CD4-positive, alpha-beta T cell treated with Interleukin-15 for 4 hours (primary cell): Measurements from ENCODE around the gene PPFIA1.
"Not testable (repeated sequence)": the region's sequence is repeated elsewhere in the genome, so short reads cannot be mapped to it uniquely, and the experiment has no call there.

Experiments used
- DNase-seq: peaks from one replicate; pipeline ENCODE4 v3.0.0-alpha.2; 2020; ENCODE audit warnings: low spot score

Gene PPFIA1

DNA sequence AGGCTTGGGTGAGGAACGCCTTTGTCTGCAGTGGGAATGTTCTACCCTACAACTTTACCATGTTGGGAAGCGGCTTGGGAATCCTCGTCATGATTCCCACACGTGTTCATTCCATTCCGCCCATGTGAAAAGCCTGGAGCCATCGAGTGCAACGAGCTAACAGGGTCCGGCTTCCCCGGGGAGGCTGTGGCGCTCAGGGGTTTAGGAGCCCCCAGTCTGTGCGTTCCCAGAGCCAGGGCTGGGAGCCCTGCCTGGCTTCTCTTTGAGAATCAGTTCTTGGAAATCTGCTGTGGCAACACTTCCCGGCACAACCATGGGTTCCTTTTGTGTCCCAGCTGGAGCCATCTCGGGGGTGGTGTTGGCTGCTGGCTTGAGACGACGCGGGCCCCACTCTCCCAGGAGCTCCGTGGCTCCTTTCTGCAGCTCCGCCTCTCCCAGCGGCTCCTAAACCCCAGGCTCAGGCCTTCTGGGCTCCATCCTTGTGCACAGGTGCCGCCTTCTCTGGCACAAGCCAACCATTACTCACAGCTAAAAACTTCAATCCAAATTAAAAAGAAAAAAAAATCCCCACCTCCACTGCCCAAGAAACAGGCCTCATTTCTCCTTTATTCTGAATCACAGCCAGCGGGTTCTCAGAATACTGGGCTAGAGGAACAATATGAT is 18.7 kb upstream of the PPFIA1 start:
- DNase-seq = no peak

DNA sequence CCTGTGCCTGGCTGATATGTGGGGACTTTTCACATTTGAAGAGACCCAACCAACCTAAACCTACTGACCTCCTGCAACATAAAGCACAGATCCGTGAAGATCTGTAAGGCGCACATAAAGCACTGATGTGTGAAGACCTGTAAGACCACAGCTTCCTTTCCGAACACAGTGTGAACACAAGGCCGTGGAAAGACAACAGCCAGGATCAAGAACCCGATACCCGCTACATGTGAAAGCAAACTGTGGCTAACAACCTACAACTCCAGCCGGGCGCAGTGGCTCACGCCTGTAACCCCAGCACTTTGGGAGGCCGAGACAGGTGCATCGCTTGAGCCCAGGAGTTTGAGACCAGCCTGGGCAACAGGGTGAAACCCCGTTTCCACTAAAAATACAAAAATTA is 17.6 kb upstream of the PPFIA1 start:
- no peak for DNase-seq

DNA sequence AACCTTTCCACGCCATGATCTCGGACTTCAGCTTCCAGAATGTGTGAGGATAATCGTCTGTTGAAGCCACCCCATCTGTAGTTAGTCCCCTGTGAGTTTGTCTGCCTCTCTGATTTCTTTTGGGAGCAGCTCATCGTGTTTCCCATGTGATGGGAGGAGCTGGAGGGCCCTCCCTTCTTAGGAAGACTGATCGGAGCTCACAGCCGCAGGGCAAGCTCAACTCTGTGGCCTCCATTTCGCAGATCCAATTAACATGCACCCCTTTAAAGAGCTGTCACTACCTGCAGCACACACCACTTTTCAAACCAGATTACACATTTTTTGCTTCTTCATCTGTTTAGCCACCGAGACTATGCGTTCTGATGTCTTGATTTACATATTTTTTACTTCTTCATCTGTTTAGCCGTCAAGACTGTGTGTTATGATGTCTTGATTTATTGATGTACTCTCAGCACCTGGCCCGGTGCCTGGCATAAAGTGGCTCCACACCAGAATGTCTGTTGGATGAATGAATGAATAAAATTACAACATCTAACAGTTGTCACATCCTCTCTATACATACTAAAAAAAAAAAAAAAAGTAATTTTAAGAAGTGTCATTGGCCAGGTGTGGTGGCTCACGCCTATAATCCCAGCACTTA is 14.9 kb upstream of the PPFIA1 start:
- no peak for DNase-seq

DNA sequence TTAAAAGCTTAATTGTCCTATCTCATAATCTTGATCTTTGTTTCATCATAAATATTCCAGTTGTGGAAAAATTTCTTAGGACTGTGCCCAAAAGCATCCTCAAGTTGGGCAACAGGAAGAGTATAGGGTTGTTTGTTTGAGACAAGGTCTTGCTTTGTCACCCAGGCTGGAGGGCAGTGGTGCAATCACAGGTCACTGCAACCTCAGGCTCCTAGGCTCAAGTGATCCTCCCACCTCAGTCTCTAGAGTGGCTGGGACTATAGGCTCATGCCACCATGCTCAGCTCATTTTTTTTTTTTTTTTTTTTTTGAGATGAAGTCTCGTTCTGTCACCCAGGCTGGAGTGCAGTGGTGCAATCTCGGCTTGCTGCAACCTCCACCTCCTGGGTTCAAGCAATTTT is 11.4 kb upstream of the PPFIA1 start:
- DNase-seq = not testable (repeated sequence)

DNA sequence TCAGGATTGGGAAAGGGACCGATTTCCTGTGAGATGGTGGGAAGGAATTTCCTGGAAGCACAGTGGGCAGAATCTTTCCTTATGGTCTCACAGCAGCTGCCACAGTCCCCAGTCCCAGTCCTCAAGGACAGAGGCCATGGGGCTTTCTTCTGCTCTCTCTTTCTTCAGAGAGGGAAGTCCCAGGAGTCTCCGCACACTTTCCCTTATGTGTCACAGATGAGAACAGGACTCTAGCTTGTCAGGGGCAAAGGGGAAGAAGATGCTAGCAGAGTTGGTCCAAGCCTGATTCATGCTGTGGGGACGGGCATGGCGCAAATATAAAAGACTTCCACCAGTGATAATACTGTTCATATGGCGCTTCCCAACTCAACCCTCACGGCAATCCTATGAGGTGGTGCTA is 7.5 kb upstream of the PPFIA1 start:
- DNase-seq = no peak

DNA sequence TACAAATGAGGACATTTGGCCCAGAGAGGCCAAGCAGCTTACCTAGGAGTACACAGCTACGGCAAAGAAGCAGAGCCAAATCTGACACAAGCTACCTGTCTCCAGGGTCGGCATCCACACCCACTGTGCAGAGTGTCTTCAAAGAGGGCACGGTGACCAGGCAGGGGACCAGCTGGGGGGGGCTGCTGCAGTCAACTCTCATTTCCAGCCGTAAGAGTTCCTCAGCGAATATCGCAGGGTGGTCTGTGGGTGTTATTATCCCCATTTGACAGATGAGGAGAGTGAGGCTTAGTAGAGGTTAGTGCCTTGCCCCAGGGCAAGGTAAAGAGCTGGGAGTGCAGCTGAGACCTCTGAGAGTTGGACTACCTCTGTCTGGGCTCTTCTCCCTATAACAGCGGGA is 7.1 kb upstream of the PPFIA1 start:
- no peak for DNase-seq

DNA sequence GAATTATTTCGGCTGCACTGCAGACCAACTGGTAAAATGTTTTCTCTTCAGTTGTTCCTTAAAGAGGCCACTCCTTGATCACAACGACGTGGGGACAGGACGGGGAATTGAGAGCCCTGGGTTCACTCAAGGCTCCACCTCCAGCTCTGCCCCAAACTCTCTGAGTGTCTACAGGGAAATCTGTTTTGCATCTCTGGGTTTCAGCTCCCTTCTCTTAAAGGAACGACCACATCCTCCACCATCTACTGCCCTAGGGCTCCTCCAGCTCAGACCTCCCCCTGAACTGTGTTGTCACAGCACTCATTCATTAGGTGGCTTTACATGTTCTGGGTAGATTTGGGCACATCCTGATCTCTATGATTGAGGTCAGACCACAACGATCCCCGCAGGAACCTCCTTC is 5.1 kb upstream of the PPFIA1 start:
- DNase-seq = no peak

DNA sequence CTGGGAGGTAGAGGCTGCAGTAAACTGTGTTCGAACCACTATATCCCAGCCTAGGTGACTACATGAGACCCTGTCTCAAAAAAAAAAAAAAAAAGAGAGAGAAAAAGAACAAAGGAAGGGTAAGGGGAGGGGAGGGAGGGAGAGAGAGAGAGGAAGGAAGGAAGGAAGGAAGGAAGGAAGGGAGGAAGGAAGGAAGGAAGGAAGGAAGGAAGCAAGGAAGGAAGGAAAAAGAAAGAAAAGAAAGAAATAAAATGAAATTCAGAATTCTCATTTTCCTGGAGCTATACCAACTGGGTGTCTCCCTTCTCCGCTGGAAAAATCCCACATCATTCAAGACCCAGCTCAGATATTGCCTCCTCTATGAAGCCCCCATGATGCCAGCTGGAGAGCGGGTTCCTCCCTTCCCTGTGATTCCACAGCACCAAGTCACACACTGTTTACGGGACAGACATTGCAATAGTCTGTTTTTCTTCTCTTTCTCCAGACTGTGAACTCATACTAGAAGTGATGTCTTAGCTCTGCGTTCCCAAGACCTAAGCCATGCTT is 3.0 kb upstream of the PPFIA1 start:
- DNase-seq = no peak

DNA sequence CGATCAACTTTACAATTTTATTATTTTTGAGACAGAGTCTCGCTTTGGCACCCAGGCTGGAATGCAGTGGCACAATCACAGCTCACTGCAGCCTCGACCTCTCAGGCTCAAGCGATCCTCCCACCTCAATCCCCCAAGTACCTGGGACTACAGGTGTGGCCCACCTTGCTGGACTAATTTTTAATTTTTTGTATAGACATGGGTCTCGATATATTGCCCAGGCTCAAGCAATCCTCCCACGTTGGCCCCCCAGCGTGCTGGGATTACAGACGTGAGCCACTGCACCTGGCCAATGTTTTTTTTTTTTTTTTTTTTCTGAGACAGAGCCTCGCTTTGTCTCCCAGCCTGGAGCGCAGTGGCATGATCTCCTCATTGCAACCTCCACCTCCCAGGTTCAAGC is 2.0 kb upstream of the PPFIA1 start:
- no peak for DNase-seq

DNA sequence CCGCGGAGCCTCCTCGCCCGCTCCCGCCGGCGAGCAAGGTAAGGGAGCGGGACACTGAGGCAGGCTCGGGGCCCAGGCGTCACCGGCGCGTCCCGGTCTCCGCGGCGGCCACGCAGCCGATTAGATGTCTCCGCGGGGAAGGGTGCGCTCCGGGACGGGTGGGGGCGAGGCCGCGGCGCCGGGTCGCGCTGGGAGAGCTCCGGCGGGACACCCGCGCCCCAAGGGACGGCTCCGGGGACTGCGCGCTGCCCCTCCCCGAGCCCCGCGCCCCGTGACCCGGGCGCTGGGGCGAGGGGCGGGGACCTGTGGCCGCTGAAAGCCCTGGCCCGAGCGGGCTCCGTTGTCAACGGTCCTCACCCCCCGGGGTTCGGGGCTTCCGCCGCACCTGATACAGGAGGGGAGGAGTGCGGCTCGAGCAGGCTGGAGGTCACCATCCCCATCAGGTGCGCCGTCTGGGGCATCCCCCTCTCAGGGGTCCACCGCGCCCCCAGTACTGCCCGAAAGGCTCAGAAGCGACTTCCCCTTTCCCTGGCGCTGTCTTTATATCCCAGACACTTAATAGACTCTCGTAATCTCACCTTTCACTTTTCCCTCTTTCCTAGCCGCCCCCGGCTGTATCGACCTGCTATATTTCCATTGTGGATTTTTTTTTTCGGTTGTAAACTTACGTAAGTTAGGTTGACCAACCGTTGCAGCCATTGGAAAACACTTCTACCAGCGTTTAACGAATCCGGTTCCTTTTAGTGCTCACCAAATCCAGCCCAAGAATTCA is 573 bp downstream of the PPFIA1 start:
- DNase-seq = peak; percentile 29

DNA sequence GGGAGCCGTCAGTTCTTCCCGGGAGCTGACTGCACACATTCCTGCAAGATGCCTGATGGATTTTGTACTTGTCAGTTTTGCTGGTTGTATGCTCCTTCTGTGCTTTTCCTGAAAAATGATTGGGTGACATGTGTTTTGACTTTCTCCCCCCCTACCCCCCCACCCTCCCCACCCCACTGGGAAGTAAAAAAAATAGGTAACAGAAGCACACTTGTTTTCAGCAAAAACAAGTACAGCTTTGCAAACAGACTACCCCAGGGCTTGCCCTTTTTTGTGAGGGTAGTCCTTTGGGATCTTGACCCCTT is 1.1 kb downstream of the PPFIA1 start:
- DNase-seq = no peak

DNA sequence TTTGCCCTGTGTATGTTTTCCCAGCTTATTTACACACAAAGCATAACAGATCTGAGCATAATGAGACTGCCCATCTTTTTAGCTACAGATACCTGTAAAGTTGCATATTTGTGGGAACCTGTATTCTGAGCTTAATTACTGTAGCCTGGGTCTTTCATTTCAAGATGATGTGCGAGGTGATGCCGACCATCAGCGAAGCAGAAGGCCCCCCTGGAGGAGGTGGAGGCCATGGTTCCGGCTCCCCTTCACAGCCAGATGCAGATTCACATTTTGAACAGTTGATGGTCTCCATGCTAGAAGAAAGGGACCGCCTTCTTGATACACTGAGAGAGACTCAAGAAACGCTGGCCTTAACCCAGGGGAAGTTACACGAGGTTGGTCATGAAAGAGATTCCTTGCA is 1.5 kb downstream of the PPFIA1 start:
- no peak for DNase-seq

DNA sequence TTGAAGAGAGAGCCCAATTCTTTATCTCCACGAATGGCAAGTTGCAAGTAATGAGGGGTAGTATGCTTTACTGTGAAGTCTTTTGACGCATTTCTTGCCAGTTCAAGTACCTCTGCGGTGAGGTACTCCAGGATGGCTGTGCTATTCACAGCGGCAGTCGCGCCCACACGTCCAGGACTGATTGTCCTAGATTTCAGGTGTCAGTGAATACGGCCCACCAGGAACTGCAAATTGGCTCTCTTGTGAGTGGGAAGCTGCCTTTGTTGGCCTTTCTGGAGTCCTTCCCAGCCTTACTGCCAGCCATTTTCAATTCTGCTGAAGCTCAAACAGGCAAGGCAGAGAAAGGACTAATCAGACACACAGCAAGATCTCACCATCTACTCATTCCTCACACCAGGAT is 8.5 kb downstream of the PPFIA1 start:
- DNase-seq = no peak

DNA sequence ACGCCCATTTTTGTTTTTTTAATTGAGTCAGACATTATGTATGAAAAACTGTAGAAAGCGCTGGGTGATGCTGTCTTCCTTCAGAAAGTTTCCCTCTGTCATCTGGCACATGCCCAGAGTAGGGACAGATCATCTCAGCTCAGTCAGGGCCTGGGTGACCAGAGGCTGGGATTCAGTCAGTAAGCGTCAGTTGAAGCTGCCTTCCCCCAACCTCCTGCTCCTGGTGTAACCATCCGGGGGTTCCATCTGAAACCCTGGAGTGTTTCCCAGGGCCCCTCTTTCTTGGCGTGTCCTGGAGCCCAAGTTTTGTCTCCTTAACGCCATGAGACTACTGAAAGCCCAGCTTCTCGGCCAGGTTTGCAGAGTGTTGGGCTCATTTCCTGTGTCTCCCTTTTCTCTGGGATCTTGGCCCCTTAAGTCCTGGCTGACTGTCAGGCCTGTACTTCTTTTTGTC is 10.7 kb downstream of the PPFIA1 start:
- DNase-seq = no peak

DNA sequence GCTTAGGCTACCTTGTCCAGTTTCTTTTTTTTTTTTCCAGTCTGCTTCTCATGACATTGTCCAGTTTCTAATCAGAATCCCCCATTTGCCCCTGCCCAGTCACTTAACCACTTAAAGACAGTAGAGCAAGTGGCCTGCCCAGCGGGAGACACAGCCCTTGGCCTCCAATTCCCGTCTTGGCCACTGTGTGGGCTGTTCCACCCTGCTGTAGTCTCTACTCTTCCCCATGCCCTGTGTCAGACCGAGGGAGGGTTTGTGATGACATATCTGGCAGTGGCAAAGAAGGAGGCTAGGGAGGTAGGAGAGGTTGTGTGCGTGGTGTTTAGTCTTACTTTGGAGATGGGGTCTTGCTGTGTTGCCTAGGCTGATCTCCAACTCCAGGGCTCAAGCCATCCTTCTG is 11.5 kb downstream of the PPFIA1 start:
- no peak for DNase-seq

DNA sequence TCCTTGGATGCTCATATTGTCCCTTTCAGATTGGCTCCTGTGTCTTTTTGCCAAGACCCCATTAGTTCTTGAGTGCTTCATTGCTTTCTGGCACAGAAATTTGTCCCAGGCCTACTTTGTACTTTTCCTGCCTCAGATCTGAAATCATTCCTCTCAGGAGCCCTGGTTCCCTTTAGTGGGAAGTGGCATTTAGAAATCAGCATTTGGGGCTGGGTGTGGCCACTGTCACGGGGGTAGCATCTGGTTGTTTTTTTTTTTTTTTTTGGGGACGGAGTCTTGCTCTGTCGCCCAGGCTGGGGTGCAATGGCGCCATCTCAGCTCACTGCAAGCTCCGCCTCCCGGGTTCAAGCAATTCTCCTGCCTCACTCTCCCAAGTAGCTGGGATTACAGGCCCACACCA is 18.2 kb downstream of the PPFIA1 start:
- no peak for DNase-seq

DNA sequence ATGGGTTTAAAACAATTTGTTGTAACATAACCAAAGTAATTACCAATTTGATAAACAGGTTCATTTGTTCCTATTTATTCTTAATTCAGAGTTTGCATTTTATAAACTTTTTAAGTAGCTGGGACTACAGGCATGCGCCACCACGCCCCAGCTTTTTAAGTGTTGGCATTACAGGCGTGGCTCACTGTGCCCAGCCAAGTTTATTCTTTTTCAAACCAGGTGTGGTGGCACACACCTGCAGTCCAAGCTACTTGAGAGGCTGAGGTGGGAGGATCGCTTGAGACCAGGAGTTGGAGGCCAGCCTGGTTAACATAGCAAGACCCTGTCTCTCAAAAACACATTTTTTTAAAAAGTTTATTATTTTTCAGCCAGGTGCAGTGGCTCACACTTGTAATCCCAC is 19.1 kb downstream of the PPFIA1 start:
- no peak for DNase-seq

DNA sequence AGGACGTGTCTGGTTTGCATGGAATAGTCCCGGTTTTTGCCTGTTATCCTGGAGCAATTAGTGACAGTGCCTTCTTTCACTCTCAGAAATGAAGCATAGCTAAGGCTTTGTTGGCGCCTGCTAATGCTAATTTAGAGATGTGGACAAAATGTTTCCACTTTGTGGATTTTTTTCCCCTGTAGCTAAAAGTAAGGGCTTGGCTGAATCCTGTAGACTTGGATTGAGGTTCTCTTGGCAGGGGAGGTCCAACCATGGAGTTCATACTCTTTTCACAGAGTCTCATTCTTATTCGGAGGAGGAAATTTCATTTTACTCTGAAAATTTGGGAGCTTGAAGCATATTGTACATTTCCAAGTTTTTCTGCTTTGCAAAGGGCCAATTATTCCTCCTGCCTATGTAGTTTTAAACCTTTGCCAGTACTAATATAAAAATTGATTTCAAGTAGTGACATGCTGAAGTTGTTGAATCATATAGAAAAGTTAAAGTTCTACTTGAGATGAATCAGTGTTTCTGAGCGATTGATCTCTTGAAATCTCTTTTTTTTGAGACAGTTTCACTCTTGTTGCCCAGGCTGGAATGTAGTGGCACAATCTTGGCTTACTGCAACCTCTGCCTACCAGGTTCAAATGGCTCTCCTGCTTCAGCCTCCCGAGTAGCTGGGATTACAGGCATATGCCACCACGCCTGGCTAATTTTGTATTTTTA is 20.0 kb downstream of the PPFIA1 start:
- DNase-seq = no peak

DNA sequence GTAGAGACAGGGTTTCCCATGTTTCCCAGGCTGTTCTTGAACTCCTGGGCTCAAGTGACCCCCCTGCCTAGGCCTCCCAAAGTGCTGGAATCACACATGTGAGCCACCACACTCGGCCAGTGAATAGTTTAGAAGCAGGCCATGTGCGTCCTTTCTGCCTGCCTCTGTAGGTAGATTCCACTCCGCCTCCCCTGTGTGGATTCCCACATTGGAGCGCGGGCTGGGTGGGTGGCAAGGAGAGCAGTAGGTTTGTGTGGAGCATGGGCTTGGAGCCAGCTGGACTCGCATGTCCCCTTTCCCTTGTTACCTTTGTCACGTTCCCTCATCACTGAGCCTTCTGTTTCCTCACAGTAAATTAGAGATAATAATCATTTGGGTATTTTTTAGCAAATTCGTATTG is 21.7 kb downstream of the PPFIA1 start:
- no peak for DNase-seq

DNA sequence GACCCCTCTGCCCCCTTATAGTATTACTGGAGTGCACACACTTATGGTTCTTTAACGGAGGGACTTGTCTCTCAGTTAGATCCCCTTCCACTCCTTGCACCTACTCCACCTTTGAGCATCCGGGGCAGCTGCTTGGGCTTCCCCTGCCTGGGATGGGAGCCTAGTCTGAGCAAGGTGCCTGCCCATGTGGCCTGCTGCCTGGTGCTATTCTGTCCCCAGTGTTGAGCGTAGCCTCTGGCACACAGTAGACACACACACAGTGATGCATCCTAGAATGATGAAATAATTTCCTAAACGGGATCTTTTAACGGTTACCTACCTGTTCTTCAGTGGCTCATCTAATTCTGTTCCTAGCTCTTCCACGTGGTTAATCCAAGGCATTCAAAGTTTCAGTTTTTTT is 22.4 kb downstream of the PPFIA1 start:
- DNase-seq = no peak

DNA sequence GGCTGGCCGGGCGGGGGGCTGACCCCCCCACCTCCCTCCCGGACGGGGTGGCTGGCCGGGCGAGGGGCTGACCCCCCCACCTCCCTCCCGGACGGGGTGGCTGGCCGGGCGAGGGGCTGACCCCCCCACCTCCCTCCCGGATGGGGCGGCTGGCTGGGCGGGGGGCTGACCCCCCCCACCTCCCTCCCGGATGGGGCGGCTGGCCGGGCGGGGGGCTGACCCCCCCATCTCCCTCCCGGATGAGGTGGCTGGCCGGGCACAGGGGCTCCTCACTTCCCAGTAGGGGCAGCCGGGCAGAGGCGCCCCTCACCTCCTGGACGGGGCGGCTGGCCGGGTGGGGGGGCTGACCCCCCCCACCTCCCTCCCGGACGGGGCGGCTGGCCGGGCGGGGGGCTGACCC is 24.7 kb downstream of the PPFIA1 start:
- not testable (repeated sequence) for DNase-seq

DNA sequence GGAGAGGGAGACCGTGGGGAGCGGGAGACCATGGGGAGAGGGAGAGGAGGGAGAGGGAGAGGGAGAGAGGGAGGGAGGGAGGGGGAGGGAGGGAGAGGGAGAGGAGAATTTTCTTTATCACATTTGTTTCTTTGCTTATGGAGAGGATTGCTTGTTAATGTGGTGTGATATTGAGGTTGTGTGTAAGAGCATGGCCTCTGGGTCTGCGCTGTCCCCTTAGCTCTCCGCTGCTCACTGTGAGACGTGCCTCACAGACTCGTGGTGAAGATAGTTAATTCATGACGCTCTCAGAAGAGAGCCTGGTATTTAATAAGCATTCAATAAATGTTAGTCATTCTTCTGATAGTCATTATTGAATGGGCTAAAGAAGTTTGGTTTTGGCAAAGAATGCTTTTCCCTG is 26.2 kb downstream of the PPFIA1 start:
- no peak for DNase-seq

DNA sequence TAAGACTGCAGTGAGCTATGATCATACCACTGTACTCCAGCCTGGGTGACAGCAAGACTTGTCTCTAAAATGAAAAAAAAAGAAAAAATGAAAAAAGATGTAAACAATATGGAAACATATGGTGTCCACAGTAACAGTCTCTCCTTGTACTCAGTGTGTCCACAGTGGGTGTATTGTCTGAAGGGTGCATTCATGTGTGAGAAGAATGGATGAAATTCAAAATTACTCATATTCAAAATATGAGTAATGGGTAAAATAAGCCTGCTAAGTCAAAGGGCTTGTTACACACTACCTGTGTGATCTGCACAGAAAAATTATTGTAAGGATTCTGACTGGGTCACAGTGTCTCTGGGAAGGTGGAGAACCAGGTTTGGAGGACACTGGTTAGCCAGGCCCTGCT is 26.9 kb downstream of the PPFIA1 start:
- no peak for DNase-seq
